Measurements from ENCODE around the gene PLA2G10.
"Not testable (repeated sequence)": the region's sequence is repeated elsewhere in the genome, so short reads cannot be mapped to it uniquely, and the experiment has no call there.

Gene PLA2G10

GRCh38 chr16:14667347-14668266, 26.5 kb downstream of the PLA2G10 start:
- no peak for DNase-seq (ENCODE audit: low read depth in 2 of 2)

- DNase-seq (ENCODE audit: low read depth in 2 of 2) = no peak
These were observed 36.0 kb downstream of the PLA2G10 start for GRCh38 chr16:14658063-14658462.

GRCh38 chr16:14652726-14653125, 41.4 kb downstream of the PLA2G10 start:
- no peak for DNase-seq (ENCODE audit: low read depth in 2 of 2)

GRCh38 chr16:14650629-14651028, 43.5 kb downstream of the PLA2G10 start:
- DNase-seq (ENCODE audit: low read depth in 2 of 2) = no peak

GRCh38 chr16:14649816-14650215, 44.3 kb downstream of the PLA2G10 start:
- DNase-seq (ENCODE audit: low read depth in 2 of 2) = no peak

GRCh38 chr16:14641926-14642325, 52.2 kb downstream of the PLA2G10 start:
- no peak for DNase-seq (ENCODE audit: low read depth in 2 of 2)

GRCh38 chr16:14641206-14641605, 52.9 kb downstream of the PLA2G10 start:
- DNase-seq (ENCODE audit: low read depth in 2 of 2) = no peak

- DNase-seq (ENCODE audit: low read depth in 2 of 2) = no peak
These were observed 53.6 kb downstream of the PLA2G10 start for GRCh38 chr16:14640538-14640937.

- not testable (repeated sequence) for DNase-seq (ENCODE audit: low read depth in 2 of 2)
These were observed 57.2 kb downstream of the PLA2G10 start for GRCh38 chr16:14636951-14637240.

GRCh38 chr16:14636179-14636950, 57.7 kb downstream of the PLA2G10 start:
- DNase-seq (ENCODE audit: low read depth in 2 of 2) = not testable (repeated sequence)

- no peak for DNase-seq (ENCODE audit: low read depth in 2 of 2)
These were observed 58.5 kb downstream of the PLA2G10 start for GRCh38 chr16:14635395-14636165.

- DNase-seq (ENCODE audit: low read depth in 2 of 2) = no peak
These were observed 59.8 kb downstream of the PLA2G10 start for GRCh38 chr16:14634389-14634725.

GRCh38 chr16:14632693-14633569, 61.2 kb downstream of the PLA2G10 start, which contains the start of gene BFAR:
Gene BFAR, plus strand, starts transcription at chr16:14632951. Its CDS starts 11,396 bp downstream, at chr16:14644347.
- DNase-seq (ENCODE audit: low read depth in 2 of 2) = peak; percentile 98 to 99

- peak in 1 of 2 donors; percentile 12 for DNase-seq (ENCODE audit: low read depth in 2 of 2)
These were observed 63.3 kb downstream of the PLA2G10 start for GRCh38 chr16:14630620-14631330.

GRCh38 chr16:14629919-14630619, 64.0 kb downstream of the PLA2G10 start, which contains the start of gene PARN:
Gene PARN, minus strand, starts transcription at chr16:14630260. Its CDS starts 135 bp downstream, at chr16:14630125.
- DNase-seq (ENCODE audit: low read depth in 2 of 2) = peak; percentile 97 to 98

GRCh38 chr16:14629612-14629918, 64.5 kb downstream of the PLA2G10 start:
- DNase-seq (ENCODE audit: low read depth in 2 of 2) = no peak

GRCh38 chr16:14628806-14629611, 65.1 kb downstream of the PLA2G10 start:
- no peak for DNase-seq (ENCODE audit: low read depth in 2 of 2)

GRCh38 chr16:14627078-14627477, 67.0 kb downstream of the PLA2G10 start:
- DNase-seq (ENCODE audit: low read depth in 2 of 2) = no peak

Data from stimulated activated CD4-positive, alpha-beta T cell treated with anti-CD3 and anti-CD28 coated beads, Interleukin-1b, Interleukin-23, amount 100 ng/mL, for 4 hours (primary cell).